Measurements from ENCODE around the gene CCDC138.

CCDC138 gene

DNA sequence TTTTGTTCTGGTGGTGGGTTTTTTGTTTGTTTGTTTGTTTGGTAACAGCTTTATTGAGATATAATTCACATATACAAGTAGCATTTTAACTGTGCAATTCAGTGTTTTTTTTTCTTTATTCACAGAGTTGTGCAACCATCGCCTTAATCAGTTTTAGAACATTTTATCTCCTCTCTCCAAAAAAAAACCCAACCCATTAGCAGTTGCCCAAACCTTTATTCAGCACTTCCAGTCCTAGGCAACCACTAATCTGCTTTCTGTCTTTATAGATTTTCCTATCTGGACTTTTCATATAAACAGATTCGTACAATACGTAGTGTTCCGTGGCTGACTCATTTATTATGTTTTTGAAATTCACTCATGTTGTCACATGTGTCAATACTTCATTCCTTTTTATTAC lies 38.7 kb downstream of the CCDC138 start:
- no peak for DNase-seq (ENCODE audit: low read depth in 3 of 3, low spot score in 1 of 3)

GRCh38 chr2:108825736-108826135 lies 39.2 kb downstream of the CCDC138 start:
- no peak for DNase-seq (ENCODE audit: low read depth in 3 of 3, low spot score in 1 of 3)

- DNase-seq (ENCODE audit: low read depth in 3 of 3, low spot score in 1 of 3), result no peak
Observed at GRCh38 chr2:108829578-108830310, 43.2 kb downstream of the CCDC138 start.

DNA sequence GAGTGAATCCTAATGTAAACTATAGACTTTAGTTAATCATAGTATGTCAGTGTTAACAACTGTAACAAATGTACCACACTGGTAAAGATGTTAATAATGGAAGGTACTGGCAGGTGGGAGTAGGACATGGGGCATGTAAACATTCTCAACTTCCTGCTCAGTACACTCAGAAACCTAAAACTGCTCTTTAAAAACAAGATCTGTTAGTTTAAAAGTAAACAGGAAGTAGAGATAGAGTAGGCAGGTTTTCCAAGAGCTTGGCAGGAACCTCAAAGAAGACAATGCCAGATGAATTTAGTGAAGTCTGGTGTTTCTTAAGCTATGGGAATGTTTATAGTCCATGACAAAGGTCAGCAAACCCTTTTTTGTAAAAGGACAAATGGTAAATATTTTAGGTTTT lies 46.6 kb downstream of the CCDC138 start:
- DNase-seq (ENCODE audit: low read depth in 3 of 3, low spot score in 1 of 3), result no peak

DNA sequence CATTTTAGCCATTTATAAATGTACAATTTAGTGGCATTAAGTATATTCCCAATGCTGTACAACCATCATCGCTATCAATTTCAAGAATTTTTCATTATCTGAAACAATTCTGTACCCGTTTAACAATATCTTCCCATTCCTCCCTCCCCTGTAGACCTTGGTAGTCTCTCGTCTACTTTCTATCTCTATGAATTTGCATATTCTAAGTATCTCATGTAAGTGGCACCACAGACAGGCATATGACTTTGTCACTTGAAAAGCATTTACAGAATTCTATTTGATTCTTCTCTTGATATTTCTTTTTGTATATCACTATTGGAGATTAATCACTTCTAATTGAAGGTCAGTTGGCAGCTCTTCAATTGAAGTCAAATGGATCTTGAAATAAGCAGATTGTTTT lies 48.0 kb downstream of the CCDC138 start:
- no peak for DNase-seq (ENCODE audit: low read depth in 3 of 3, low spot score in 1 of 3)

DNA sequence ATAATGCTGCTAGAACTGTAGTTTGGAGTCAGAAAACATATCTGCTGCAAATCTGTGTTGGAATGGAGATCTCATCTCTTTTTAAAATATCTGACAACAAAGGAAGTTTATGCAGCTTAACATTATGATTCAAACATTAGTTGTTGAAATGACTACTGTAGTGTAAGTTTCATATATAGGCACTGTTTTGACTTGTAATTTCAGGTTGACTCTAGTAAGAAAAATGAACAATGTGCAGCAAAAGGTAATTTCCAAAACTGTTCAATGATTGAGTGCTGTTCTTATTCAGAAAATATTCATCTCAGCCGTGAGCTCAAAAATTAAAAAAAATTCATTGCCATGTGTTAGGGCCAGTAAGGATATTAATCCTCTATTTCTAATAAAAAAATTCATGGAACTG lies 48.5 kb downstream of the CCDC138 start:
- no peak for DNase-seq (ENCODE audit: low read depth in 3 of 3, low spot score in 1 of 3)

- DNase-seq (ENCODE audit: low read depth in 3 of 3, low spot score in 1 of 3), result no peak
Observed at GRCh38 chr2:108837198-108837597, 50.6 kb downstream of the CCDC138 start.

DNA sequence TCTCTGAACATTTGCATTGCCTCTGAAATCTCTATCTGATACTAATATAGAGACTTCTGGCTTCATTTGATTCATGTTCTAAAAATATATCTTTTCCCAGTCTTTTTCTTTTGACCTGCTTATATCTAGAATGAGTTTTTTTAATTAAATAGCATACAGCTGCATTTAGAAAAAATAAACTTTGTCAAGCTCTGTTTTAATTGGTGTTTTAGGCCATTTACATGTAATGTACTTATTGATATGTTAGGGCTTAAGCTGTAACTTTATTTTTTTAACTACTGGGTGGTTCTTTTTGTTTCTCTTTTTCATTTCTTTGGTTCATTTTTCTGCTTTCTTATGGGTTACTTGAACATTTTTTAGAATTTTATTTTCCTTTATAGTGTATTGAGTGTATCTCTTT lies 54.9 kb downstream of the CCDC138 start:
- DNase-seq (ENCODE audit: low read depth in 3 of 3, low spot score in 1 of 3), result no peak

DNA sequence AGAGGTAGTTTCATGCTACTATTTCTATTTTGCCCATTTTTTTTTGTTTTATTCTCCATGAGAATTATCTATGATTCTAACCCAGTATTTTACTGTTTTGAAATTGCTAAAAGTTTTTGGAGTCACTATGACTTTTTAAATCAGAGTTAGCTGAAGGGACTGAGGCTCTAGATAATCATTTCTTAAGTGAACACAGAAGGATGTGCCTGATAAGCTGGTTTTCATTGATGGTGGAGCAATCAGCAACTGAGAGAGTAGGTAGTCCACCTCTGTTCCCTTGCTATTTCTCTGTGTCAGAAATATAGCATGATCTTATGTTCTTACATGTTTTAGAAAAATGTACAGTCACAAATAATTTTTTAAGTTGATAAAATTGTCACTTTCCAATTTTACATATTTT lies 59.4 kb downstream of the CCDC138 start:
- no peak for DNase-seq (ENCODE audit: low read depth in 3 of 3, low spot score in 1 of 3)

GRCh38 chr2:108847000-108847399 lies 60.4 kb downstream of the CCDC138 start:
- no peak for DNase-seq (ENCODE audit: low read depth in 3 of 3, low spot score in 1 of 3)

- DNase-seq (ENCODE audit: low read depth in 3 of 3, low spot score in 1 of 3), result no peak
Observed at GRCh38 chr2:108852375-108852774, 65.8 kb downstream of the CCDC138 start.

DNA sequence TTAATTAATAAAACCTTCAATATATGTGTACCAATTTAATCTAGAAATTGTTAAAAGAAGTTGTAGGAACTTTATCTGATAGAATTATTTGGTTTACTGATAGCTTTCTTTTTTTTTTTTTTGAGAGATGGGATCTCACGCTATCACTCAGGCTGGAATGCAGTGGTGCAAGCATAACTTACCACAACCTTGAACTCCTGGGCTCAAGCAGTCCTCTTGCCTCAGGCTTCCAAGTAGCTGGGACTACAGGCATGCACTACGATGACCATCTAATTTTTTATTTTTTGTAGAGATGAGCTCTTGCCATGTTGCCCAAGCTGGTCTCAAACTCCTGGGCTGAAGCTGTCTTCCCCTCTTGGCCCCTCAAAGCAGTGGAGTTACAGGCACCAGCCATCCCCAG lies 66.8 kb downstream of the CCDC138 start:
- no peak for DNase-seq (ENCODE audit: low read depth in 3 of 3, low spot score in 1 of 3)

GRCh38 chr2:108854484-108854883 lies 67.9 kb downstream of the CCDC138 start:
- DNase-seq (ENCODE audit: low read depth in 3 of 3, low spot score in 1 of 3), result no peak

DNA sequence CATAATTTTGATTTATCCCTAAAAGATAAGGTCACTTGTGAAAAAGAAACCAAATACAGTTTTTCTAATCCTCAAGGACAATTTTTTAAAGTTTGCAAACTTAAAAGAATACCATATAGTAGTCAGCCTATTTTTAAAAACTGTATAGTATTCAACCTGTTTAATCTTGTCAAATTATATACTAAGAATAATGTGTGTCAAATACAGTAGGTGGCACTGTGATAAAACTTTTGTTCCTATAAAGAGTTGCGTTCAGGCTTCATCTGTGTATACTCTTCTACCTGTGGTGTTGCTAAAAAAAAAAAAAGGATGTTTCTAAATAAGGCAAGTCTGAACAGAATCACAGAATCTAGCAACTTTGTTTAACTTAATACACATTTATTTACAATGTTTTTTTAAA lies 68.6 kb downstream of the CCDC138 start:
- DNase-seq (ENCODE audit: low read depth in 3 of 3, low spot score in 1 of 3), result no peak

GRCh38 chr2:108858894-108859293 lies 72.3 kb downstream of the CCDC138 start:
- DNase-seq (ENCODE audit: low read depth in 3 of 3, low spot score in 1 of 3), result no peak

DNA sequence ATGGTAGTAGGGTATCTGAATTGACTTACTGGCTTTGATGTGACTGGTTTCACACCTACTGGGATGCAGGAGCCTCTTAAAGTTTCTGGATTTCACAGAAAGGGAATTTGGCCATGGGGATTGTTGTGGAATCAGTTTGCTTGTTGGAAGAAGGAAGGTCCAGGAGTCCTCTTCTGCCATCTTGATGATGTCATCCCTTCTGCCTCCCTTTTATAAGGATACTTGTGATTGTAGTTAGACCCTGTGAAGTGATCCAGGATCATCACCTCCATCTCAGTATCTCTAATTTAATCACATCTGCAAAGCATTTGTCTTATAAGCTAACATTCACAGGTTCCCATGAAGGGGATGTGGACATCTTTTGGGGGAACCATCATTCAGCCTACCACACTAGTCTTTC lies 79.5 kb downstream of the CCDC138 start:
- no peak for DNase-seq (ENCODE audit: low read depth in 3 of 3, low spot score in 1 of 3)

DNA sequence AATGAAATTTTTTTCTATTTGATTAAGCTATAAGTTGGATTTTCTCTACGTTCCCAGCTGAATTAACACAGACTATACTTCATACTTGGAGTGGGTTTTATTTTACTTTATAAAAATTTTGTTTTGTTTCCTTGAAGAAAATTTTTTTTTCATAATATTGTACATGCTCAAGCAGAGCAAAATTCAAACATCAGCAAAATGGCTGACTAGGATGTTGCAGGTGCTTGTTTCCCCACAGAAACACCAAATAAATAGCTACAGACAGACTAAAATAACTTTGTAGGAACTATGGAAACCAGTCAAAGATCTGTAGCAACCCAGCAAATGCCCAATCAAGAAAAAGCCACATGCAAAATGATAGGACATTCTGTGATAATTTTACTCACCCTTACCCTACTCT lies 82.3 kb downstream of the CCDC138 start:
- DNase-seq (ENCODE audit: low read depth in 3 of 3, low spot score in 1 of 3), result no peak

DNA sequence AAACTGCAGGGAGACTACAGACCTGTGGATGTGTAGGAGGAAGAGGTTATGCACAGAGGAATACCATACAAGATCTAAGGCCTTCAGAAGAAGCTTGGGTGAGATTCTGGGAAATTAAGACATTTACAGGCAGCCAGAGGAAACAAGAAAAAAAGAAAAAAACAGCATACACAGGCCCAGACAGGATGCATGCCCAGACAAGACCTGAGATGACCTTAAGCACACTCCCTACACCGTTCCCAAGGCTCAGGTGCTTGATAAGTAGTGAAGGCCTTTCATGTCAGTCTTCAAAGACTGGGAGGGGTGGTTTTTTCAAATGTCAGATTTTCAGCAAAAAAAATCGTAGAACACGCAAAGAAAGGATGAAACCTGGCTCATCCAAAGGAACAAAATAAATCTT lies 83.0 kb downstream of the CCDC138 start:
- no peak for DNase-seq (ENCODE audit: low read depth in 3 of 3, low spot score in 1 of 3)

DNA sequence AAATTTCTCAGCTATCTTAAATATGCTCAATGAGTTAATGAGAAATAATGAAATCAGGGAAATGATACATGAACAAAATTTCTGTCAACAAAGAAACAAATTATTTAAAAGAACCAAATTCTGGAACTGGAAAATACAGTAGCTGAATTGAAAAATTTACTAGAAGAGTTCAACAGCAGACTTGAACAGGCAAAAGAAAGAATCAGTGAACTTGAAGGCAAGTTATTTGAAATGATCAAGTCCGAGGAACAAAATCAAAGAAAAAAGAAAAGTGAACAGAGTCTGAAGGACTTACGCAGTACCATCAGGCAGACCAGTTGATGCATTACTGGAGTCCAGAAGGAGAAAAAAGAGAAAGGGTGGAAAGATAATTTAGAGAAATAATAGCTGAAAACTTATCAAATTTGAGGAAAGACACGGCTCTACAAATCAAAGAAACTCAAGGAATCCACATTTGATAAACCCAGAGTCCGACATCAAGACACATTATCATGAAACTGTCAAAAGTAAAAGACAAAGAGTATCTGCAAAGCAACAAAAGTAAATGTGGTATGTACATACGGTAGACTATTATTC lies 83.6 kb downstream of the CCDC138 start:
- no peak for DNase-seq (ENCODE audit: low read depth in 3 of 3, low spot score in 1 of 3)

DNA sequence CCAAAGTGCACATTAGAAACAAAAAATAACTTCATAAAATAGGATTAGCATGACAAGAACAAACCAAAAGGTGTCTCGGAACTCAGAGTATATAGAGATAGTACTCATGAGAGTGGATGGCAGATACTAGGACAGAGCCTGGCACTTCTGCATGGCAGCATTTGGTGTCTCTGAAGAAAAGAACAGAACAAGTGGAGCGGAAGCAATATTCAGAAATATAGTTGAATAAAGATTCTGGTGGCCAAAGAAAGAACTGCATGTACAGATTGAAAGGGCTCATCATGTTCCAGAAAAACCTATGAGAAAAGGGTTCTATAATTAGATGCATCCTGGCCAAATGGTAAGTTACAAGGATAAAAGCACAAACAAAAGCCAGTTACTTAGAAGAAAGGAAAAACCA lies 90.9 kb downstream of the CCDC138 start:
- DNase-seq (ENCODE audit: low read depth in 3 of 3, low spot score in 1 of 3), result no peak

DNA sequence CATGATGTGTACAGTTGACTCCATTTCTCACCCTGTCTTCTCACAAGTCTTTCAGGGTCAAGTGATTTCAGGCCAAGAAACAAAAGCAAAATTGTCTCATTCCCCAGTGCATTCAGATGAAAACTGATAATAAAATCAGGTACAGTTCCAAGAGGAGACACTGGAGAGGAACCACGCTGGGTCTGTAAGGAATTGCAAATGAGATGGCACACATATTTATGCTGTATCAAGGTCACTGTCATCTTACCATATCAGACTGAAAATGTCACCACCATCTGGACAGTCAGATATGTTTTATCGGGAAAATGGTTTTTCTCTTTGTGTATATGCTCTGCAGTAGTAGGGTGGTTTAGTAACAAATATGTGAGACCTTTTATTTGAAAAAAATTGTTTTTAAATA lies 91.7 kb downstream of the CCDC138 start:
- DNase-seq (ENCODE audit: low read depth in 3 of 3, low spot score in 1 of 3), result no peak

DNA sequence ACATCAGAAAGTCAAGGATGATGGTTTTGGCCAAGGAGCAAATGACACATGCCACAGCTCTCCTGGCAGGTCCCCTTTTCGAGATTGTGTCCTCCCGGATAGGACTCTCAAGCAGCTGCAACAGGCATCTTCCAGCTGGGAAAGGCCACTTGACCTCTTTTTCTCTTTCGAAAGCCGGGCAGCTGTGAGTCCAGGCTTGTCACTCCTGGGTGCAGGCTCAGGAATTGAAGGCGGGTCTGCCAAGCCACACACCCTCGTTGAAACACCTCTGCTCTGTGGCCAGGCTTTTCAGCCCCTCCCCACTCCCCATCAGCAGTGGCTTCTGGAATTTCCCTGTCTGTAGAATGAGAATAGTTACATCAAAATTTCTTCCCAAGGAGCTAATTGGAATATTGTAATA lies 98.0 kb downstream of the CCDC138 start:
- DNase-seq (ENCODE audit: low read depth in 3 of 3, low spot score in 1 of 3), result no peak

GRCh38 chr2:108889907-108890306 lies 103.3 kb downstream of the CCDC138 start:
- DNase-seq (ENCODE audit: low read depth in 3 of 3, low spot score in 1 of 3), result no peak
